B cell (primary cell): ENCODE results near the gene WDR82. TPM values are rescaled to one million over a fixed set of nuclear protein-coding genes. Genes with fewer than 3 reads are reported as not detected.
A peak's percentile ranks its signal among the peaks of the same experiment; 100 is the strongest.

ENCODE experiments used
- ATAC-seq: fragments of 200-7000 bp; cut with Tn5 transposase; one replicate; pipeline ENCODE4 v1.10.0; 2021; ENCODE audit warnings: low read depth, mild to moderate bottlenecking, moderate number of reproducible peaks, moderate library complexity
- CTCF ChIA-PET: fragments of 350-600 bp; sonication (Branson Sonifier 250); formaldehyde crosslinking; loops from one replicate; lab custom pipeline; 2021; ENCODE audit warnings: antibody characterized with exemption, inconsistent platforms; lab: Charles Lee
- POLR2A ChIA-PET: fragments of 350-600 bp; sonication (Branson Sonifier 250); formaldehyde crosslinking; loops from one replicate; lab custom pipeline; 2021; ENCODE audit warnings: antibody characterized with exemption; lab: Charles Lee
- DNase-seq: peaks from one replicate; pipeline ENCODE4 v3.0.0; 2013
- H2AFZ ChIP-seq: 2 replicates; pipeline ENCODE4 v1.6.1; 2012; ENCODE audit warnings: mild to moderate bottlenecking, low read depth, low read length; ENCODE audit not compliant: insufficient read depth, poor library complexity, severe bottlenecking
- H3K27ac ChIP-seq, 2 donors: 1 replicate in 1 of 2; 2 replicates in 1 of 2; pipeline ENCODE4 v1.5.1; 2012 to 2013; ENCODE audit warnings: low read length in 2 of 2, mild to moderate bottlenecking in 2 of 2, moderate library complexity in 1 of 2
- H3K27me3 ChIP-seq, 4 experiments: fragments of 200-600 bp in 1 of 4; sonication (generic) in 1 of 4; replicated peaks in 1 of 4; 1 replicate in 2 of 4; 2 replicates in 2 of 4; pipeline versions ENCODE4 v1.6.1 to v1.7.0; 2013 to 2016; ENCODE audit warnings: low read length in 3 of 4, mild to moderate bottlenecking in 2 of 4, mixed read lengths in 1 of 4, moderate library complexity in 1 of 4; ENCODE audit not compliant: insufficient read depth in 4 of 4, control insufficient read depth in 3 of 4; ENCODE audit errors: control extremely low read depth in 1 of 4
- H3K36me3 ChIP-seq, 2 experiments: replicated peaks in 1 of 2; 1 replicate in 1 of 2; 2 replicates in 1 of 2; pipeline versions ENCODE4 v1.6.1 to v1.7.1; 2013; ENCODE audit warnings: low read length in 1 of 2; ENCODE audit not compliant: insufficient read depth in 2 of 2, control insufficient read depth in 1 of 2; ENCODE audit errors: control extremely low read depth in 1 of 2, extremely low read depth in 1 of 2
- H3K4me1 ChIP-seq, 2 donors: fragments of 200-600 bp in 1 of 2; sonication (generic) in 1 of 2; 1 replicate in 1 of 2; 2 replicates in 1 of 2; pipeline versions ENCODE4 v1.5.1 to v1.6.1; 2013 to 2017; ENCODE audit warnings: low read length in 2 of 2; ENCODE audit not compliant: control insufficient read depth in 2 of 2, insufficient read depth in 2 of 2
- H3K4me2 ChIP-seq: replicated peaks from 2 replicates; pipeline ENCODE3; 2012; ENCODE audit warnings: mild to moderate bottlenecking, low read depth, low read length; ENCODE audit not compliant: poor library complexity, severe bottlenecking
- H3K4me3 ChIP-seq, 5 experiments: fragments of 200-600 bp in 1 of 5; sonication (generic) in 1 of 5; 1 replicate in 3 of 5; 2 replicates in 2 of 5; pipeline versions ENCODE4 v1.5.1 to v1.7.0; 2011 to 2016; ENCODE audit warnings: low read length in 4 of 5, mild to moderate bottlenecking in 4 of 5, low read depth in 2 of 5, control low read depth in 1 of 5, moderate library complexity in 1 of 5; ENCODE audit not compliant: insufficient read depth in 1 of 5; ENCODE audit errors: control extremely low read depth in 1 of 5, extremely low read depth in 1 of 5
- H3K79me2 ChIP-seq: fragments of 200-600 bp; sonication (generic); one replicate; pipeline ENCODE4 v1.6.0; 2016; ENCODE audit warnings: low read length; ENCODE audit not compliant: control insufficient read depth, insufficient read depth
- H3K9ac ChIP-seq: fragments of 200-600 bp; sonication (generic); 2 replicates; pipeline ENCODE4 v1.6.1; 2017; ENCODE audit warnings: mild to moderate bottlenecking, low read length, moderate library complexity
- H3K9me3 ChIP-seq, 3 donors: one replicate each; pipeline versions ENCODE4 v1.6.1 to v1.7.1; 2013; ENCODE audit warnings: low read length in 2 of 3; ENCODE audit not compliant: control insufficient read depth in 2 of 3, insufficient read depth in 1 of 3; ENCODE audit errors: control extremely low read depth in 1 of 3
- H4K20me1 ChIP-seq: 2 replicates; pipeline ENCODE4 v1.6.0; 2012; ENCODE audit warnings: mild to moderate bottlenecking, low read length; ENCODE audit not compliant: insufficient read depth, control insufficient read depth, poor library complexity, severe bottlenecking
- H3K27ac Mint-ChIP-seq: one replicate; pipeline ENCODE4 v1.8.0; 2021; ENCODE audit warnings: mixed read lengths
- H3K27me3 Mint-ChIP-seq: one replicate; pipeline ENCODE4 v1.8.0; 2021; ENCODE audit warnings: mixed read lengths
- H3K4me1 Mint-ChIP-seq: one replicate; pipeline ENCODE4 v1.8.0; 2021; ENCODE audit warnings: mixed read lengths
- H3K4me3 Mint-ChIP-seq: one replicate; pipeline ENCODE4 v1.8.0; 2021; ENCODE audit warnings: mixed read lengths
- H3K9me3 Mint-ChIP-seq: one replicate; pipeline ENCODE4 v1.8.0; 2022; ENCODE audit warnings: mixed read lengths; ENCODE audit not compliant: insufficient read depth
- EZH2 ChIP-seq: IDR thresholded peaks from 2 replicates; pipeline ENCODE4 v1.6.1; 2012; ENCODE audit warnings: borderline replicate concordance, low read depth, mild to moderate bottlenecking, moderate library complexity, low read length; ENCODE audit not compliant: insufficient read depth, poor library complexity, severe bottlenecking
- WGBS: methylation state at CpG from one replicate; pipeline ENCODE4 v1.1.5; 2013; ENCODE audit warnings: missing lambda C conversion rate; ENCODE audit not compliant: insufficient coverage; 5-methylcytosine and 5-hydroxymethylcytosine counted together
- intact Hi-C: fragments of 100-400 bp; cut with micrococcal nuclease; formaldehyde crosslinking; loops from one replicate; pipeline ENCODE4 v1.10.0; 2022
- polyA plus RNA-seq: library from polyadenylated mRNA; depleted of rRNA; stranded (reverse); fragments of >200 nt; gene quantifications from 2 replicates; pipeline ENCODE4 v1.2.3, GENCODE V29; 2012
- total RNA-seq, 2 donors: library from RNA; stranded (reverse); fragments of 120-200 nt in 1 of 2; gene quantifications; 1 replicate in 1 of 2; 2 replicates in 1 of 2; pipeline versions ENCODE4 v1.2.3 to v1.2.4, GENCODE V29; 2013 to 2022
- TF ChIP-seq, protein P1 (sequence below): fragments of 200-600 bp; IDR thresholded peaks from one replicate; pipeline ENCODE4 v1.8.0; 2022; ENCODE audit warnings: antibody characterized with exemption, mild to moderate bottlenecking

WDR82 gene
- total and polyA plus RNA-seq, 2 donors (not counting 1 experiment from before 2014, with no cell fraction given), result 27.8 to 101 TPM

DNA sequence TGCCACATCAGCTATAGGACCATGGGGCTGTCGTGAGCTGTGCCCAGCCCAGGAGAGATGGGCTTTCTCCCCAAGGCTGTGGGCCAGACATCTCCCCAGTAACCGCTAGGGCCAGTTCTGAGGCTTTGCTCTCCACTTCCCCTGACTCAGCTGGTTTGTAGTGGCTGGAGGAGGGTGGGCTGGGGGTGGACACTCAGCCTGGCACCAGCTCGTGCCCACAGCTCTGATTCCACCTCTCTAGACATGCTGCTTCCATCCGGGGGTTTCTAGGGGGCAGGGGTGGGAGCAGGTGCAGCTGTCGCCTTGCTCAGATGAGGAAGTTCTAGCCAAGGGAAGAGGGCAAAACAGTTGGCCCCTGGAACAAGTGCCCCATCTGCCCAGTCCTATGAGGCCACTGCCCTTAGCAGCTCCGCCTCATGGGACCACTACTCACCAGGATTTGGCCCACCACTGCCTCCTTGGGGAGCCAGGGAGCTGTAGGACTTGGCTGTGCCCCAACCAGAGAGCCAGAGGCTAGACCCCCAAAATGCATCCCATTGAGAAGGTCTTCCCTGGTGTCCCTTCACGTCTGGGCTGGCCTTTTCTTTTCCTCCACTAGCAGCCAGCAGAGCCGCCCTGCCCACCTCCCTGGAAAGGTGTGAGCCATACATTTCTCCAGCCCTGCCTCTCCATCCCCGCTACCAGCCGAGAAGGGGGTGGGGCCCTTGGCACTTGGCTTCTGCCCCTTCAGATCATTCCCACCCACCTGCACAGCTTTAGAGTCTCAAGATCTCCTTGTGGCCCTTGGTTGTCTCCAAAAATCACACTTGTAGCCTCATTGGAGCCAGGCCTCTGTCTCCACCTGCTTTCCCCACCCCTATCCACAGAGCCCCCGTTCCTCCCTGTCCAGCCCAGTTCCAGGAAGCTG, 19.0 kb upstream of the WDR82 start:
- peaks cover 21% of the 10 kb centered on the region for H3K4me1 Mint-ChIP-seq
- Histone ChIP-seq H3K4me3 (no peak overlapping the region), H3K27ac (no peak overlapping the region), H3K4me2 (no peak overlapping the region), H3K9ac (no peak overlapping the region), H3K9me3 (no peaks in the 10 kb centered on the region), H3K4me1 (peaks cover 0 to 16% of the 10 kb centered on the region in 2 donors), H2AFZ (no peak overlapping the region), H3K36me3 (peaks cover 0 to 19% of the 10 kb centered on the region in 2 experiments), H3K27me3 (no peaks in the 10 kb centered on the region), H3K79me2 (peaks cover 25% of the 10 kb centered on the region), H4K20me1 (peaks cover 6% of the 10 kb centered on the region)
- ATAC-seq, result no peak
- ChIA-PET POLR2A (interaction anchor here (0.5 to 1.1 kb wide), 4 partner anchors 9 to 92 kb away, joined by 3 to 8 read pairs (median 4); no protein-coding TSS in a partner anchor), CTCF (interaction anchor here (0.6 to 12.8 kb wide), 2 partner anchors 9 to 39 kb away, joined by 3 to 352 read pairs; no protein-coding TSS in a partner anchor)
- no peaks in the 10 kb centered on the region for H3K27me3 Mint-ChIP-seq
- WGBS, result 66% methylated on average over 9 of the region's 11 CpGs
- peak overlapping the region; percentile 53 for H3K27ac Mint-ChIP-seq
- H3K9me3 Mint-ChIP-seq, result no peaks in the 10 kb centered on the region
- H3K4me3 Mint-ChIP-seq, result no peak overlapping the region
- TF ChIP-seq EZH2, result no peak
- TF ChIP-seq, protein P1, sequence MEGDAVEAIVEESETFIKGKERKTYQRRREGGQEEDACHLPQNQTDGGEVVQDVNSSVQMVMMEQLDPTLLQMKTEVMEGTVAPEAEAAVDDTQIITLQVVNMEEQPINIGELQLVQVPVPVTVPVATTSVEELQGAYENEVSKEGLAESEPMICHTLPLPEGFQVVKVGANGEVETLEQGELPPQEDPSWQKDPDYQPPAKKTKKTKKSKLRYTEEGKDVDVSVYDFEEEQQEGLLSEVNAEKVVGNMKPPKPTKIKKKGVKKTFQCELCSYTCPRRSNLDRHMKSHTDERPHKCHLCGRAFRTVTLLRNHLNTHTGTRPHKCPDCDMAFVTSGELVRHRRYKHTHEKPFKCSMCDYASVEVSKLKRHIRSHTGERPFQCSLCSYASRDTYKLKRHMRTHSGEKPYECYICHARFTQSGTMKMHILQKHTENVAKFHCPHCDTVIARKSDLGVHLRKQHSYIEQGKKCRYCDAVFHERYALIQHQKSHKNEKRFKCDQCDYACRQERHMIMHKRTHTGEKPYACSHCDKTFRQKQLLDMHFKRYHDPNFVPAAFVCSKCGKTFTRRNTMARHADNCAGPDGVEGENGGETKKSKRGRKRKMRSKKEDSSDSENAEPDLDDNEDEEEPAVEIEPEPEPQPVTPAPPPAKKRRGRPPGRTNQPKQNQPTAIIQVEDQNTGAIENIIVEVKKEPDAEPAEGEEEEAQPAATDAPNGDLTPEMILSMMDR, result no peak
- no peak for DNase-seq
- intact Hi-C loops, result no loop called here
